Retinal pigment epithelial cell (primary cell): ENCODE data around the gene FBXO28.

Source experiments
- DNase-seq: peaks from one replicate; pipeline ENCODE4 v3.0.0-alpha.2; 2010; ENCODE audit warnings: low read depth
- H3K4me3 ChIP-seq: 2 replicates; pipeline ENCODE4 v1.5.1; 2011; ENCODE audit warnings: mild to moderate bottlenecking, low read length, control low read depth, moderate library complexity
- TF ChIP-seq, protein P1 (sequence below): conservative IDR thresholded peaks from 2 replicates; pipeline ENCODE4 v1.5.1; 2011; ENCODE audit warnings: low read depth, low read length, control low read depth, inconsistent platforms

Gene FBXO28

DNA sequence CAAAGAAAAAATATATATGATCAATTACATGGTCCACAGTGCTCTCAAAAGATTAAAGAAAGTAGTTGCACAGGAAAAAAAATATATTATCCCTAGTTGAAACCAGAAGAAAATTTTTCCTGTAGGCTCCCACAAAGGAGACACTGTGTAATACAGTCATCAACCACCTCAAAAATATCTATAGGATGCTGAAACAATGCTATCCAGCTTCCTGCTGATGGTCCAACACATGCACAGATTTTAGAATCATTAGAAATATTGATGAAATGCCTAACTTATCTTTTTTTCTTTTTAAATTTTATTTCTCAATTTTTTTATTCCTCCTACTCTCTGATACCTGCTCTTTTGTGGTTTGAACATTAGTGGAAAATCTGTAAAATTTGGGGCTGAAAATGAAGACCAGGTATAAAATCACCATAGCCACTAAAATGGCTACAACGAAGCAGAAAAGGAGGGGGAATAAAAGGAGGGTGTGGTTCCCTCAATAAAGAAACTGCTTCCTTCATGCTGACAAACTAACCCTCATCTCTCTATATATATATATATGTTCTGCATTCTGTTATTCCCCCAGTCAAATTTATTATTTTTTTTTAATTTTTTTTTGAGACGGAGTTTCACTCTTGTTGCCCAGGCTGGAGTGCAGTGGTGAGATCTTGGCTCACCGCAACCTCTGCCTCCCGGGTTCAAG, 28.3 kb upstream of the FBXO28 start:
- no peak for DNase-seq
- H3K4me3 ChIP-seq: no peak overlapping the region
- TF ChIP-seq, protein P1, sequence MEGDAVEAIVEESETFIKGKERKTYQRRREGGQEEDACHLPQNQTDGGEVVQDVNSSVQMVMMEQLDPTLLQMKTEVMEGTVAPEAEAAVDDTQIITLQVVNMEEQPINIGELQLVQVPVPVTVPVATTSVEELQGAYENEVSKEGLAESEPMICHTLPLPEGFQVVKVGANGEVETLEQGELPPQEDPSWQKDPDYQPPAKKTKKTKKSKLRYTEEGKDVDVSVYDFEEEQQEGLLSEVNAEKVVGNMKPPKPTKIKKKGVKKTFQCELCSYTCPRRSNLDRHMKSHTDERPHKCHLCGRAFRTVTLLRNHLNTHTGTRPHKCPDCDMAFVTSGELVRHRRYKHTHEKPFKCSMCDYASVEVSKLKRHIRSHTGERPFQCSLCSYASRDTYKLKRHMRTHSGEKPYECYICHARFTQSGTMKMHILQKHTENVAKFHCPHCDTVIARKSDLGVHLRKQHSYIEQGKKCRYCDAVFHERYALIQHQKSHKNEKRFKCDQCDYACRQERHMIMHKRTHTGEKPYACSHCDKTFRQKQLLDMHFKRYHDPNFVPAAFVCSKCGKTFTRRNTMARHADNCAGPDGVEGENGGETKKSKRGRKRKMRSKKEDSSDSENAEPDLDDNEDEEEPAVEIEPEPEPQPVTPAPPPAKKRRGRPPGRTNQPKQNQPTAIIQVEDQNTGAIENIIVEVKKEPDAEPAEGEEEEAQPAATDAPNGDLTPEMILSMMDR: no peak

DNA sequence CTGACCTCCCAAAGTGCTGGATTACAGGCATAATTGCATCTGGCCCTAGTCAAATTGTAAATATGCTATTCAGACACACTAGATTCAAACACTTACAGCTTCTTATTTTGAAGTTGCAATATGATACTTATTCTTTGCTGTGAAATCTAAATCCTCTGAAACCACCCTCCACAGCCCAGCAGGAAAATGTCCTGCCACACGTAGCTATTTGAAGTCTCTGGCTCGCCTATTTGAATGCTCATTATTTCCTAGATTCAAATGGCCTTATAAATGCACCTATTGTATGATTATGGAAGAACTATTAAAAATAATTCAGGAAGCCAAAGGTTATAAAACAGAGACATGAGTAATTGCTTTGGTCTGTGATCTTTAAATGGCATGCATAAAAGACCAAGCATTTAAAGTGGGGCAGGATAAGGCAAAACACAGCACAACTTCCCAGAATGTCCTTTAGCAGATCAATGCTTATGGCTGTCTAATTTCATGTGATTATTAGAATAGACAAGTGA, 26.6 kb upstream of the FBXO28 start:
- TF ChIP-seq, protein P1: no peak

DNA sequence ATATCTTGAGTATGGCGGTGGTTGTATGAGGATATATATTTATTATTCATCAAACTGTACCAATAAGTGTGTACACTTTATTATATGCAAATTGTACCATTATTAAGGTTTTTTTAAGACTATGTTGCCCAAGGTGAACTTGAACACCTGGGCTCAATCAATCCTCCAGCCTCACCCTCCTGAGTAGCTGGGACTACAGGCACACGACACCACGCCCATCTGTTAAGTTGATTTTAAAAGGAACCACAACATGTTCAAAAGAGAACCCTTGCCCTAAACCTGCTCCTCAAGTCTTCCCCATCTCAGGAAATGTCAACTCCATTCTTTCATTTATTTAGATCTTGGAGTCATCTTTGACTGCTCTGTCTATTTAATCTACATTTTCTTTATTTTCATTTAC, 24.3 kb upstream of the FBXO28 start:
- no peak for DNase-seq
- no peak overlapping the region for H3K4me3 ChIP-seq
- TF ChIP-seq, protein P1: no peak

More for the DNA sequence above, 26.6 kb upstream of the FBXO28 start:
- H3K4me3 ChIP-seq: no peak overlapping the region
- peak; percentile 41 for DNase-seq

DNA sequence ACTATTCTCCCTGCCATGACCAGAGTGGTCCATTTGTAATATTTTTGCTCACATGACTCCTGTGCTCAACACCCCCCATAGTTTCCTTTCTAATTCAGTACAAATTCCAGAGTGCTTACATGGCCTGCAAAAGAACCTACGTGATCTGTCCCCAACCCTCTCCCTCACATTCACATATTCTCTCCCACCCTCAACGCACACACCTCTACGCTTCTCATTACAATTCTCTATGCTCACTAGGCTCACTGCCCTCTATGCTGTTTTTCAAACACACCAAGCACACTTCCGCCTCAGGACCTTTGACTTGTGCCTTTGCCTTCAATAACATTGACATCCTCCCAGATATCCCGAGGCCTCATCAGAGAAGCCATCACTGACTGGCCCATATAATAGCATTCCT, 23.8 kb upstream of the FBXO28 start:
- no peak for DNase-seq
- H3K4me3 ChIP-seq: no peak overlapping the region
- TF ChIP-seq, protein P1: no peak

DNA sequence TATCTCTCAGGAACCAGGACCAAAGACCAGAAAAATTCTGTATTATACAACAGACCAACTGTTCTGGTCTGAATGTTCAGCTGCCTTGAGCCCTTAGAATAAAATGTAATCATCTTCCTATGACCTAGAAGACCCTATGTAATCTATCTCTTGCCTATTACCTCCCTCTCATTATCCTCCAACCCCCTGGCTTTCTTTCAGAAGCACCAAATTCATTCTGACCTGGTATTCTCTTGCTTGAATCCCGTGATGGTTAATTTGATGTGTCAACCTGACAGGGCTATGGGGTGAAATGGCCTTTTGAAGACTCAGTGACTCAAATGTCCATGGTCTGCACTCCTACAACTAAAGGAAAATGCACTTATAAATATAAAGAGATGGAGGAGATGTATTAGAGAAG, 21.8 kb upstream of the FBXO28 start:
- no peak overlapping the region for H3K4me3 ChIP-seq
- no peak for DNase-seq
- TF ChIP-seq, protein P1: no peak

DNA sequence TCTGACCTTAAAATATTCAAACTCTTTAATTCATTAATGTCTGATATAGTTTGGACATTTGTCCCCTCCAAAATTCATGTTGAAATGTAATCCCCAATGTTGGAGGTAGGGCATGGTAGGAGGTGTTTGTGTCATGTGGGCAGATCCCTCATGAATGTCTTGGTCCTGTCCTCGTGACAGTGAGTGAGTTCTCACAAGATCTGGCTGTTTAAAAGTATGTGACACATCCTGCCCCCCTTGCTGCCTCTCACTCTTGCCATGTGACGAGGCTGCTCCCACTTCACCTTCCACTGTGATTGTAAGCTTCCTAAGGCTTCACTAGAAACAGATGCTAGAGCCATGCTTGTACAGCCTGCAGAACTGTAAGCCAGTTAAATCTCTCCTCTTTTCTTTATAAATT, 21.3 kb upstream of the FBXO28 start:
- TF ChIP-seq, protein P1: no peak
- DNase-seq: no peak
- no peak overlapping the region for H3K4me3 ChIP-seq

DNA sequence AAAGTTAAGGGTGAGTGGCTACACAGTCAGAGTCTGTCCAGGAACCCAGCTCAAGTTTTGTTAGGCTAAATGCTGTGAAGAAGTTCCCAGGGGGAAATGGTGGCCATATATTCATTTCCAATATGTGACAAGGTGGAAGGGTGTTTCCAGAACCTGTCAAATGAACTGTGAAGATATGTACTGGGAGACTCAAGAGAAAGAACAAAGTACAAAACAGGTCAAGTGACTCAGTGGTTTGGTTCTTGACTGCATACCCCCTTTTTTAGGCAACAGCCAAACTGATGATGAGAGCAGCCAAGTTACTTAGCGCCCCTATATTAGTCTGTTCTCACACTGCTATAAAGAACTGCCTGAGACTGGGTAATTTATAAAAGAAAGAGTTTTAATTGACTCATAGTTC, 18.6 kb upstream of the FBXO28 start:
- no peak overlapping the region for H3K4me3 ChIP-seq
- DNase-seq: no peak
- TF ChIP-seq, protein P1: no peak
